GM10248 (cell line): ENCODE data around the gene CAMTA1.
"Not testable (repeated sequence)": the region's sequence is repeated elsewhere in the genome, so short reads cannot be mapped to it uniquely, and the experiment has no call there.

ENCODE experiments used
- CTCF ChIA-PET: fragments of 300-600 bp; sonication (Branson Sonifier 250); formaldehyde crosslinking; extraction: SDS; loops from one replicate; lab custom pipeline; 2021; ENCODE audit warnings: antibody characterized with exemption; lab: Yijun Ruan, JAX
- POLR2A ChIA-PET: fragments of 350-650 bp; sonication (Branson Sonifier 250); formaldehyde crosslinking; extraction: SDS; loops from one replicate; lab custom pipeline; 2020; ENCODE audit warnings: antibody characterized with exemption; lab: Yijun Ruan, JAX
- DNase-seq: peaks from one replicate; pipeline ENCODE4 v3.0.0; 2012; ENCODE audit errors: extremely low spot score
- TF ChIP-seq, protein P1 (sequence below): IDR thresholded peaks from 2 replicates; pipeline ENCODE4 v1.5.1; 2012; ENCODE audit warnings: mild to moderate bottlenecking, low read depth; ENCODE audit errors: extremely low read depth, missing control alignments, control extremely low read depth

Gene CAMTA1

DNA sequence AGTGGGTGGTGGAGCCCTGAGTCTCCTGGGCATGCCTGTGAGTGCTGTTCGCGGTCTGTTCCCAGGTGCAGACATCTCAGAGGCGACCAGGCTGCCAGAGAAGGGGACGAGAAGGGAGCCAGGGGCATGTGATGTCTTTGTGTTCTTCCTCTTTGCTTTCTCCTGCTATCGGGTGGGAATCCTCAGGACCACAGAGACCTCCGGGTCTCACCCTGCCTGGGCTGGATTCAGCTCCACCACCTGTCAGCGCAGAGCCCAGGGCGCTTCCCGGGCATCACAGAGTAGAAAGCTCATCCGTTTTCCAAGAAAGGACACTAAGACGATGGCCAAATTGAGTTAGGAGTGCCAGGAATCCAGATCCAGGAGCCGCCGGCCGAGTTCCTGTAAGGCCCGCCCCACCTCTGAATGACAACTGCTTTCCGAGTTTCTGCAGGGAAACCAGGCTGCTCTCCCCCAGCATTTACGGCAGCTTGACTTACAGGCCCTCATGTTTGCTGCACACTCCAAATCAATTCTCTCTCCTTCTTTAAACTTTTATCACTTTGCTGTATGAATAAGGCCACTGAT lies 130.8 kb downstream of the CAMTA1 start:
- CTCF ChIA-PET, result no interaction called here
- POLR2A ChIA-PET, result no interaction called here
- TF ChIP-seq, protein P1, sequence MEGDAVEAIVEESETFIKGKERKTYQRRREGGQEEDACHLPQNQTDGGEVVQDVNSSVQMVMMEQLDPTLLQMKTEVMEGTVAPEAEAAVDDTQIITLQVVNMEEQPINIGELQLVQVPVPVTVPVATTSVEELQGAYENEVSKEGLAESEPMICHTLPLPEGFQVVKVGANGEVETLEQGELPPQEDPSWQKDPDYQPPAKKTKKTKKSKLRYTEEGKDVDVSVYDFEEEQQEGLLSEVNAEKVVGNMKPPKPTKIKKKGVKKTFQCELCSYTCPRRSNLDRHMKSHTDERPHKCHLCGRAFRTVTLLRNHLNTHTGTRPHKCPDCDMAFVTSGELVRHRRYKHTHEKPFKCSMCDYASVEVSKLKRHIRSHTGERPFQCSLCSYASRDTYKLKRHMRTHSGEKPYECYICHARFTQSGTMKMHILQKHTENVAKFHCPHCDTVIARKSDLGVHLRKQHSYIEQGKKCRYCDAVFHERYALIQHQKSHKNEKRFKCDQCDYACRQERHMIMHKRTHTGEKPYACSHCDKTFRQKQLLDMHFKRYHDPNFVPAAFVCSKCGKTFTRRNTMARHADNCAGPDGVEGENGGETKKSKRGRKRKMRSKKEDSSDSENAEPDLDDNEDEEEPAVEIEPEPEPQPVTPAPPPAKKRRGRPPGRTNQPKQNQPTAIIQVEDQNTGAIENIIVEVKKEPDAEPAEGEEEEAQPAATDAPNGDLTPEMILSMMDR, result no peak
- no peak for DNase-seq

DNA sequence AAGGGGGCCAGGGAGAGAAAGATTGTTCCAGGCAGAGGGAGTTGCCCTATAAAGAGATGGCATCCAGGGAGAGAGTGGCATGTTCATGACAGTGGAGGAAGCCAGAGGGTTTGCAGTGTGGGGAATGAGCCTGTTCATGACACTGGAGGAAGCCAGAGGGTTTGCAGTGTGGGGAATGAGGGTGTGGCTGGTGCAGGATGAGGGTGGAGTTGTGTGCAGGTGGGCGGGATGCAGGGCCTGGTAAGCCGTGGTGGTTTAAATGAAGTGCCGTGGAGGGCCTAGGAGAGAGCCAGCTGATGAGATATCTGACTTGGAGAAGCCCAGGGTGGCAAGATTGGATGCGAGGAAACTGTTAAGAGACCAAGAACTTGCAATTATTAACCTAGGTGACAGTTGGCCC lies 131.8 kb downstream of the CAMTA1 start:
- TF ChIP-seq, protein P1, result no peak
- ChIA-PET CTCF (no interaction called here), POLR2A (no interaction called here)
- DNase-seq, result no peak

DNA sequence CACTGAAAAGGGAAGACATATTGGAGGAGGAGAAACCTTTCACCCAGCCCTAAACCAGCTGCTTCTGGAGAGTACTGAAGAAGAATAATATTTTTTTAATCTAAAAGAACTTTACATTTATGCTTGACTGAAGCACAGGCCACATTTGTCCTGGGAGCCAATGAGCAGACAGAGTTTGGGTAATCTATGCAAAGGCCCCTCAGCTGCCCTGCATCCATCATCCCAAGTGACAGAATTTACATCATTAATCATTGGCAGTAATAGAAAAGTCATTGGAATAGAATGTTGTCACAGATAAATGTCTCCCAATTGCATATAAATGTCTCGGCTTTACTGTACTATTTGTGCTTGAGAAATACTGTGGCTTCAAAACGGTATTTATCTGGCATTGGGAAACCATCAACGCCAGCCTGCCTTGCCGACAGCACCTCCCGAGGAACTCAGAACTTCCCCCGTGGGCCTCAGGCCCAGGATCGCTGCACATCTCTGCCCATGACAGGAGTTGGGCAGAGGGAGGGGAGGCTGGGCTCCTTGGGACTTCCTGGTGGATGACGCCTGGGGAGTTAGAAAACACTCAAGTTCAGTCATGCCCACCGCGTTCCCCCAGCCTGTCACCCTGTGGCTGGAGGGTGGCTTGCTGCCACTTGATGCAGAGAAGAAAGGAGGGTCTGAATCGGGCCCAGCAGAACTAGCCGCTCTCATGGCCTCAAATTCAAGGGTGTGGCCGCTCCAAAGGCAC lies 133.1 kb downstream of the CAMTA1 start:
- TF ChIP-seq, protein P1, result no peak
- ChIA-PET POLR2A (no interaction called here), CTCF (no interaction called here)
- no peak for DNase-seq

- ChIA-PET CTCF (interaction anchor here (2.1 kb wide), 1 partner anchor 15 kb away, joined by 5 read pairs; no protein-coding TSS in a partner anchor), POLR2A (no interaction called here)
- DNase-seq, result no peak
- TF ChIP-seq, protein P1, result no peak
Measured at GRCh38 chr1:6918925-6919511, 133.8 kb downstream of the CAMTA1 start.

DNA sequence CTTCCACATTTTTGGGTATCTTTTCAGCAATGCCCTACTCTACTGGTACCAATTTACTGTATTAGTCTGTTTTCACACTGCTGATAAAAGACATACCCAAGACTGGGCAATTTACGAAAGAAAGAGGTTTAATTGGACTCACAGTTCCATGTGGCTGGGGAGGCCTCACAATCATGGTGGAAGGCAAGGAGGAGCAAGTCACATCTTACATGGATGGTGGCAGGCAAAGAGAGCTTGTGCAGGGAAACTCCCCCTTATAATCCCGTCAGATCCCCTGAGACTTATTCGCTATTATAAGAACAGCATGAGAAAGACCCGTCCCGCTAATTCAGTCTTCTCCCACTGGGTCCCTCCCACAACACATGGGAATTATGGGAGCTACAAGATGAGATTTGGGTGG lies 136.3 kb downstream of the CAMTA1 start:
- POLR2A ChIA-PET, DNase-seq: not testable (repeated sequence)
- CTCF ChIA-PET, result interaction anchor here (0.7 kb wide), 1 partner anchor 11 kb away, joined by 3 read pairs; no protein-coding TSS in a partner anchor

DNA sequence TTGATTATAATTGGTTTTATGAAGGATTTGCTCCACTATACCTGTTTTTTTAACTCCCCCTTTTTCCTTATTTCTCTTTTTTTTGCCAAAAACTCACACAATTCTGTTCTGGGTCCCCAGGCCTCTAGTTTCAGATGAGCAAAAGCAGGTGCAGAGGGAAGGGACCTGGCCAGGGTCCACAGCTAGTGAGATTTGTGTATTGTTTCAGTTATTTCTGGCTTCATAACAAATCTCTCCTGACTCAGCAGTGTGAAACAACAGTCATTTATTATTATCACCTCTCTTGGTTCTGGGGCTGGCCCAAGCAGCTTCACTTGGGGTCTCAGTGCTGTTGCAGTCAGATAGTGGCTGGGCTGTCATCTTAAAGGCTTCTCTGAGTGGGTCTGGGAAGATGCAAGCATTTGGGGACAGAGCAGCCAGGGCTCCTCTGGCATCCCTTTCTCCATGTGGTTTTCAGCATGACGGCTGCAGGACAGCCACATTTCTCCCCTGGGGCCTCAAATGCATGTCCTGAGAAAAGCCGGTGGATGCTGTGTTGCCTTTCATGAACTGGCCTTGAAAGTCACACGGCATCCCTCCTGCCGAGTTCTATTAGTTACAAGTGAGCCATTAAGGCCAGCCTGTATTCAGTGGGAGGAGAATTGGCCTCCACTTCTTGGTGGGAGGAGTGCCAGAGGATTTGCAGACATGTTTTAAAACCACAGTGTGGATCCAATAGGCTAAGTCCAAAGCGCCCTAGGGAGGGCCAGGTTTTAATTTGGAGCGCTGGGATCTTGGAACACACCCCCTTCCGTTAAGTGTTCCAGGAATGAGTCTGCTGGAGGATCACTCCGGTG lies 137.1 kb downstream of the CAMTA1 start:
- DNase-seq, result no peak
- TF ChIP-seq, protein P1, result no peak
- POLR2A ChIA-PET, result no interaction called here
- CTCF ChIA-PET, result interaction anchor here (0.7 kb wide), 1 partner anchor 12 kb away, joined by 3 read pairs; no protein-coding TSS in a partner anchor
